Neuronal stem cell (in vitro differentiated cells): ENCODE measurements around the gene NELFCD.
"Not testable (repeated sequence)": the region's sequence is repeated elsewhere in the genome, so short reads cannot be mapped to it uniquely, and the experiment has no call there.

Source experiments
- DNase-seq: peaks from one replicate; pipeline ENCODE4 v3.0.0-alpha.2; 2013; ENCODE audit warnings: low spot score
- H2AFZ ChIP-seq: one replicate; pipeline ENCODE4 v1.6.1; 2013; ENCODE audit warnings: mild to moderate bottlenecking, low read length, inconsistent platforms
- H2AK5ac ChIP-seq: 2 replicates; pipeline ENCODE4 v1.6.1; 2013; ENCODE audit warnings: low read depth, mild to moderate bottlenecking, inconsistent platforms, low read length, moderate library complexity, mixed read lengths
- H2BK120ac ChIP-seq: 2 replicates; pipeline ENCODE4 v1.6.1; 2013; ENCODE audit warnings: low read depth, mild to moderate bottlenecking, inconsistent platforms, low read length, moderate library complexity, mixed read lengths
- H2BK12ac ChIP-seq: one replicate; pipeline ENCODE4 v1.6.1; 2013; ENCODE audit warnings: low read length, inconsistent platforms
- H2BK15ac ChIP-seq: 2 replicates; pipeline ENCODE4 v1.6.1; 2013; ENCODE audit warnings: mild to moderate bottlenecking, low read length, inconsistent platforms, mixed read lengths
- H2BK5ac ChIP-seq: one replicate; pipeline ENCODE4 v1.6.1; 2013; ENCODE audit warnings: inconsistent platforms, mild to moderate bottlenecking, low read length, moderate library complexity
- H3K14ac ChIP-seq: one replicate; pipeline ENCODE4 v1.6.1; 2013; ENCODE audit warnings: low read length, inconsistent platforms
- H3K18ac ChIP-seq: 2 replicates; pipeline ENCODE4 v1.6.1; 2013; ENCODE audit warnings: low read length, inconsistent platforms
- H3K23ac ChIP-seq: 2 replicates; pipeline ENCODE4 v1.6.1; 2013; ENCODE audit warnings: low read depth, mild to moderate bottlenecking, mixed read lengths, low read length, inconsistent platforms; ENCODE audit not compliant: poor library complexity
- H3K27ac ChIP-seq: replicated peaks from 3 replicates; pipeline ENCODE4 v1.5.1; 2013; ENCODE audit warnings: low read length, inconsistent platforms
- H3K27me3 ChIP-seq, 3 experiments: 2 replicates each; pipeline ENCODE4 v1.6.1; 2013; ENCODE audit warnings: low read length in 3 of 3, mild to moderate bottlenecking in 2 of 3, inconsistent platforms in 1 of 3, low read depth in 1 of 3, mixed read lengths in 1 of 3, moderate library complexity in 1 of 3; ENCODE audit not compliant: control insufficient read depth in 3 of 3, insufficient read depth in 3 of 3
- H3K36me3 ChIP-seq, 2 donors: replicated peaks in 1 of 2; 2 replicates each; pipeline ENCODE4 v1.6.1; 2013; ENCODE audit warnings: low read length in 2 of 2; ENCODE audit not compliant: control insufficient read depth in 2 of 2, insufficient read depth in 2 of 2
- H3K4ac ChIP-seq: 2 replicates; pipeline ENCODE4 v1.6.1; 2013; ENCODE audit warnings: inconsistent platforms, mild to moderate bottlenecking, low read length, moderate library complexity
- H3K4me1 ChIP-seq, 2 donors: 1 replicate in 1 of 2; 2 replicates in 1 of 2; pipeline ENCODE4 v1.6.1; 2013; ENCODE audit warnings: low read length in 2 of 2, low read depth in 1 of 2; ENCODE audit not compliant: control insufficient read depth in 2 of 2, insufficient read depth in 1 of 2
- H3K4me2 ChIP-seq: one replicate; pipeline ENCODE4 v1.6.1; 2013; ENCODE audit warnings: mild to moderate bottlenecking, low read length, inconsistent platforms; ENCODE audit not compliant: insufficient read depth, poor library complexity, severe bottlenecking
- H3K4me3 ChIP-seq, 2 donors: 2 replicates each; pipeline ENCODE4 v1.5.1; 2013; ENCODE audit warnings: low read length in 2 of 2, mild to moderate bottlenecking in 2 of 2, inconsistent platforms in 1 of 2, moderate library complexity in 1 of 2
- H3K79me1 ChIP-seq: one replicate; pipeline ENCODE4 v1.6.1; 2013; ENCODE audit warnings: low read depth, mild to moderate bottlenecking, inconsistent platforms, low read length, moderate library complexity
- H3K9ac ChIP-seq: one replicate; pipeline ENCODE4 v1.6.1; 2013; ENCODE audit warnings: mild to moderate bottlenecking, low read depth, low read length, inconsistent platforms; ENCODE audit not compliant: poor library complexity
- H3K9me3 ChIP-seq, 2 donors: replicated peaks in 1 of 2; 2 replicates each; pipeline versions ENCODE3 to v1.6.1; 2013; ENCODE audit warnings: low read length in 2 of 2, mild to moderate bottlenecking in 2 of 2, inconsistent platforms in 1 of 2, low read depth in 1 of 2, mixed read lengths in 1 of 2, moderate library complexity in 1 of 2; ENCODE audit not compliant: control insufficient read depth in 2 of 2, insufficient read depth in 1 of 2
- H4K8ac ChIP-seq: one replicate; pipeline ENCODE4 v1.6.1; 2013; ENCODE audit warnings: low read depth, mild to moderate bottlenecking, inconsistent platforms, low read length, moderate library complexity
- H4K91ac ChIP-seq: one replicate; pipeline ENCODE4 v1.6.1; 2013; ENCODE audit warnings: low read length, low read depth, mild to moderate bottlenecking, inconsistent platforms; ENCODE audit not compliant: poor library complexity
- WGBS, 2 donors: extraction: QIAGEN DNeasy Blood & Tissue Kit; methylation state at CpG; one replicate each; pipeline ENCODE4 v1.1.7; 2013; ENCODE audit warnings: missing lambda C conversion rate in 2 of 2, mixed read lengths in 1 of 2; ENCODE audit not compliant: insufficient read length in 2 of 2, insufficient replicate concordance in 1 of 2; ENCODE audit errors: extremely low coverage in 2 of 2; 5-methylcytosine and 5-hydroxymethylcytosine counted together

Gene NELFCD

DNA sequence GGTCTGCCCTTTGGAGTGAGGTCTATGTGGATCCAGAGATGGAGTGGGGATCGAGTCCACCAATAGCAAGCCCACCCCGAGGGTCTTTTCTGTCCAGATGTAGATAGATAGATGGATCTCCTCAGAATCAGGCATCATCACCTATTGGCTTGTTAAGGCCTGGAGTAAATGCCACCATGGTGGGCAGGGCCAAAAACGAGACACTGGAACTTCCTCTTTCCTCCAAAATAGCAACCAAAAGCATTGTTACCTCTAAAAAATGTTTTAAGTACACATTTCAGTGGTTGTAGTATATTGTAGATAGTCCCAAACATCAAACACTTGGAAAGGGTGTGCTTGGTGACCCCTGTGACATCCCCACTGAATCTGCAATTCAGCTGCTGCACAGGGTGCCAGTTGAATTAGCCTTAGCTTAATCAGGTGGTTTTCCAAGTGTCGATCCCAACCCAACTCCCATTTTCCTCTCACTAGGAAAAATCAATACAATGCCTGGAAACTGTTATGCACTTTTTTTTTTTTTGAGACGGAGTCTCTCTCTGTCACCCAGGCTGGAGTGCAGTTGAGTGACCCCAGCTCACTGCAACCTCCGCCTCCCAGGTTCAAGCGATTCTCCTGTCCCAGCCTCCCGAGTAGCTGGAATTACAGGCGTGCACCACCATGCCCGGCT, 35.0 kb upstream of the NELFCD start:
- H2AFZ ChIP-seq: no peak overlapping the region
- no peak overlapping the region for H2BK12ac ChIP-seq
- no peak for DNase-seq
- no peak overlapping the region for H4K91ac ChIP-seq
- H2BK5ac ChIP-seq: no peak overlapping the region
- no peak overlapping the region for H3K4me3 ChIP-seq
- no peaks in the 10 kb centered on the region for H3K4me1 ChIP-seq
- H2BK15ac ChIP-seq: no peak overlapping the region
- H3K14ac ChIP-seq: no peak overlapping the region
- no peak overlapping the region for H3K4me2 ChIP-seq
- no peak overlapping the region for H4K8ac ChIP-seq
- no CpG with 5 or more reads among the region's 10 CpGs for WGBS, 2 donors
- H3K18ac ChIP-seq: no peak overlapping the region
- no peaks in the 10 kb centered on the region for H3K79me1 ChIP-seq
- H3K36me3 ChIP-seq: no peaks in the 10 kb centered on the region
- peaks cover 0 to 12% (median 0%) of the 10 kb centered on the region in 3 experiments for H3K27me3 ChIP-seq
- H3K4ac ChIP-seq: no peak overlapping the region
- H3K27ac ChIP-seq: no peak overlapping the region
- no peaks in the 10 kb centered on the region for H3K9me3 ChIP-seq
- no peak overlapping the region for H2BK120ac ChIP-seq
- no peak overlapping the region for H3K23ac ChIP-seq
- H2AK5ac ChIP-seq: no peak overlapping the region
- no peak overlapping the region for H3K9ac ChIP-seq

- H3K23ac ChIP-seq, H2AK5ac ChIP-seq, H4K8ac ChIP-seq, H3K9ac ChIP-seq, H2BK12ac ChIP-seq, H3K18ac ChIP-seq, H2AFZ ChIP-seq, H3K79me1 ChIP-seq, H3K27ac ChIP-seq, H3K9me3 ChIP-seq, H3K4ac ChIP-seq, H2BK5ac ChIP-seq, H3K36me3 ChIP-seq, H4K91ac ChIP-seq, H2BK15ac ChIP-seq, H3K4me1 ChIP-seq, H3K4me2 ChIP-seq, DNase-seq, H3K4me3 ChIP-seq, H2BK120ac ChIP-seq, H3K14ac ChIP-seq: not testable (repeated sequence)
- no CpG with 5 or more reads among the region's 7 CpGs for WGBS, 2 donors
- H3K27me3 ChIP-seq: peaks cover 0 to 12% (median 0%) of the 10 kb centered on the region in 3 experiments
These were observed 33.2 kb upstream of the NELFCD start for GRCh38 chr20:58947797-58948388.

DNA sequence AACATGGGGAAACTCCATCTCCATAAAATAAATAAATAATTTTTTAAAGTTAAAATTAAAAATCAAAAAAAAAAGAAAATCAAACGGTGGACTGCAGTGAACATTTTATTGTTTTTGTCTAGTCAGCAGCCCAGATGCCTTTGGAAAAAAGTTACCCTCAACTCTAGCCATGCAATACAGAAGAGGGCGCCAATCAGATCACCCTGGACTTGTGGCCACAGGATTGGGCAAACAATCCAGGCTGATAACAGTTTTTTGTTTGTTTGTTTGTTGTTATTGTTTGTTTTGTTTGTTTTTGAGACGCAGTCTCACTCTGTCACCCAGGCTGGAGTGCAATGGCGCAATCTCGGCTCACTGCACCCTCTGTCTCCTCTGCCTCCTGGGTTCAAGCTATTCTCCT, 30.5 kb upstream of the NELFCD start:
- Histone ChIP-seq H3K79me1 (no peaks in the 10 kb centered on the region), H3K9ac (no peak overlapping the region), H3K27ac (no peak overlapping the region), H3K23ac (no peak overlapping the region), H2BK12ac (no peak overlapping the region), H3K4me3 (no peak overlapping the region), H3K4ac (no peak overlapping the region), H2AFZ (no peak overlapping the region), H3K27me3 (peaks cover 0 to 7% (median 0%) of the 10 kb centered on the region in 3 experiments), H2AK5ac (no peak overlapping the region), H3K9me3 (no peaks in the 10 kb centered on the region), H2BK15ac (no peak overlapping the region), H3K36me3 (no peaks in the 10 kb centered on the region), H3K4me1 (no peaks in the 10 kb centered on the region), H2BK5ac (no peak overlapping the region), H3K14ac (no peak overlapping the region), H2BK120ac (no peak overlapping the region), H3K18ac (no peak overlapping the region), H3K4me2 (no peak overlapping the region), H4K8ac (no peak overlapping the region), H4K91ac (no peak overlapping the region)
- no peak for DNase-seq
- no CpG with 5 or more reads among the region's 5 CpGs for WGBS, 2 donors

DNA sequence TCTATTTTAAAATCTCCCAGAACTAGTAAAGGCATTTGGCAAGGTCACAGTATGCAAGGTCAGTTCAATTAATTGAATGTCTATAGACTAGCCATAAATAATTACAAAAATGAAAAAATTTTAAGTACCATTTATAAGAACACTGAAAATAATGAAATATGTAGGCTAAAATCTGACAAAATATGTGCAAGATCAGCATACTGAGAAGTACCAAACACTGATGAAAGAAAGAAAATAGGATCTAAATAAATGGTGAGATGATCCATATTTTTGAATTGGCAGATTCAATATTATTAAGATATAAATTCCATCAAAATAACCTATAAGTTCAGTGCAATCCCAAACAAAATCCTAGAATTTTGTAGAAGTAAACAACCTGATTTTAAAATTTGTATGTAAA, 28.0 kb upstream of the NELFCD start:
- Histone ChIP-seq H4K91ac (no peak overlapping the region), H2AK5ac (no peak overlapping the region), H3K9me3 (no peaks in the 10 kb centered on the region), H2BK12ac (no peak overlapping the region), H4K8ac (no peak overlapping the region), H3K9ac (no peak overlapping the region), H3K4me1 (no peaks in the 10 kb centered on the region), H3K4me3 (no peak overlapping the region), H3K4ac (no peak overlapping the region), H3K4me2 (no peak overlapping the region), H2BK5ac (no peak overlapping the region), H3K27ac (no peak overlapping the region), H3K18ac (no peak overlapping the region), H2BK15ac (no peak overlapping the region), H3K23ac (no peak overlapping the region), H3K14ac (no peak overlapping the region), H3K27me3 (peaks cover 0 to 5% (median 0%) of the 10 kb centered on the region in 3 experiments), H3K79me1 (no peaks in the 10 kb centered on the region), H3K36me3 (no peaks in the 10 kb centered on the region), H2AFZ (no peak overlapping the region), H2BK120ac (no peak overlapping the region)
- DNase-seq: no peak
